Neural cell (in vitro differentiated cells): ENCODE results near the gene STX16. TPM values are rescaled to one million over a fixed set of nuclear protein-coding genes. Genes with fewer than 3 reads are reported as not detected.

ENCODE experiments used
- H2AFZ ChIP-seq: fragments of 200-600, 300-800 bp; sonication (generic), shearing (Covaris generic); 2 replicates; pipeline ENCODE4 v1.6.0; 2014; ENCODE audit warnings: low read depth, mild to moderate bottlenecking, antibody characterized with exemption, low read length, moderate library complexity
- H3F3A ChIP-seq: fragments of 200-600 bp; shearing (Covaris generic); 2 replicates; pipeline ENCODE4 v1.6.1; 2016; ENCODE audit warnings: mild to moderate bottlenecking, moderate library complexity, mixed read lengths, antibody characterized with exemption, low read length; ENCODE audit not compliant: insufficient read depth, poor library complexity, severe bottlenecking
- H3K27ac ChIP-seq: fragments of 200-600, 300-800 bp; sonication (generic), shearing (Covaris generic); 2 replicates; pipeline ENCODE4 v1.5.1; 2014; ENCODE audit warnings: mild to moderate bottlenecking, low read length, moderate library complexity
- H3K27me3 ChIP-seq: fragments of 300-800, 200-600 bp; sonication (generic), shearing (Covaris generic); 2 replicates; pipeline ENCODE4 v1.6.0; 2014; ENCODE audit warnings: mild to moderate bottlenecking, low read depth, low read length, moderate library complexity; ENCODE audit not compliant: insufficient read depth
- H3K36me3 ChIP-seq: fragments of 300-800, 200-600 bp; sonication (generic), shearing (Covaris generic); 2 replicates; pipeline ENCODE4 v1.5.1; 2014; ENCODE audit warnings: mild to moderate bottlenecking, antibody characterized with exemption, low read length, moderate library complexity; ENCODE audit not compliant: insufficient read depth
- H3K4me2 ChIP-seq: fragments of 300-800, 200-600 bp; sonication (generic), shearing (Covaris generic); 2 replicates; pipeline ENCODE4 v1.6.0; 2014; ENCODE audit warnings: mild to moderate bottlenecking, low read length
- H3K4me3 ChIP-seq: fragments of 300-800, 200-600 bp; sonication (generic), shearing (Covaris generic); 2 replicates; pipeline ENCODE4 v1.5.1; 2014; ENCODE audit warnings: mild to moderate bottlenecking, low read length, moderate library complexity
- H3K79me2 ChIP-seq: fragments of 200-600 bp; shearing (Covaris generic); replicated peaks from 2 replicates; pipeline ENCODE4 v1.6.0; 2014; ENCODE audit warnings: mild to moderate bottlenecking, low read length, moderate library complexity; ENCODE audit not compliant: insufficient read depth
- H3K9ac ChIP-seq: fragments of 300-800, 200-600 bp; sonication (generic), shearing (Covaris generic); 2 replicates; pipeline ENCODE4 v1.6.1; 2016; ENCODE audit warnings: mild to moderate bottlenecking, low read length, mixed read lengths
- H3K9me2 ChIP-seq: fragments of 200-600 bp; shearing (Covaris generic); 2 replicates; pipeline ENCODE4 v1.6.1; 2016; ENCODE audit warnings: mild to moderate bottlenecking, low read length, mixed read lengths; ENCODE audit not compliant: insufficient read depth
- H3K9me3 ChIP-seq: fragments of 200-600, 300-800 bp; sonication (generic), shearing (Covaris generic); 2 replicates; pipeline ENCODE4 v1.6.1; 2016; ENCODE audit warnings: mild to moderate bottlenecking, mixed run types, low read length, moderate library complexity, mixed read lengths
- H4K20me1 ChIP-seq: fragments of 200-600 bp; shearing (Covaris generic); 2 replicates; pipeline ENCODE4 v1.6.1; 2016; ENCODE audit warnings: mild to moderate bottlenecking, mixed run types; ENCODE audit not compliant: insufficient read depth
- CTCF ChIP-seq: fragments of 450-650 bp; IDR thresholded peaks from 2 replicates; pipeline ENCODE4 v1.5.1; 2014; ENCODE audit warnings: antibody characterized with exemption, mild to moderate bottlenecking, moderate library complexity; ENCODE audit not compliant: poor library complexity, severe bottlenecking
- EP300 ChIP-seq: fragments of 450-650 bp; conservative IDR thresholded peaks from 2 replicates; pipeline ENCODE4 v1.6.1; 2014; ENCODE audit warnings: antibody characterized with exemption, mild to moderate bottlenecking, moderate library complexity; ENCODE audit not compliant: poor library complexity, severe bottlenecking
- EZH2 ChIP-seq: fragments of 200-600, 300-800 bp; shearing (Covaris generic), sonication (generic); IDR thresholded peaks from 2 replicates; pipeline ENCODE4 v1.6.1; 2014; ENCODE audit warnings: antibody characterized with exemption, low read length, borderline replicate concordance, mild to moderate bottlenecking; ENCODE audit not compliant: insufficient read depth, poor library complexity, severe bottlenecking
- MXI1 ChIP-seq: fragments of 450-650 bp; conservative IDR thresholded peaks from 2 replicates; pipeline ENCODE4 v1.6.1; 2014; ENCODE audit warnings: antibody characterized with exemption, mild to moderate bottlenecking; ENCODE audit not compliant: poor library complexity, severe bottlenecking
- POLR2AphosphoS5 ChIP-seq: IDR thresholded peaks from 2 replicates; pipeline ENCODE4 v1.6.1; 2012
- RAD21 ChIP-seq: fragments of 450-650 bp; conservative IDR thresholded peaks from 2 replicates; pipeline ENCODE4 v1.6.1; 2014; ENCODE audit warnings: antibody characterized with exemption, mild to moderate bottlenecking, moderate library complexity
- REST ChIP-seq: IDR thresholded peaks from 2 replicates; pipeline ENCODE4 v1.6.1; 2012; ENCODE audit warnings: borderline replicate concordance
- SMC3 ChIP-seq: fragments of 450-650 bp; conservative IDR thresholded peaks from 2 replicates; pipeline ENCODE4 v1.6.1; 2014; ENCODE audit warnings: antibody characterized with exemption, mild to moderate bottlenecking, moderate library complexity; ENCODE audit not compliant: poor library complexity
- TAF1 ChIP-seq: IDR thresholded peaks from 2 replicates; pipeline ENCODE4 v1.6.1; 2012; ENCODE audit warnings: low read depth
- polyA plus RNA-seq: library from polyadenylated mRNA; depleted of rRNA; stranded (reverse); fragments of >200 nt; gene quantifications from 2 replicates; pipeline ENCODE4 v1.2.3, GENCODE V29; 2014

STX16 gene
- polyA plus RNA-seq, 1 donor from 2014 or later, result 120 TPM

GRCh38 chr20:58633161-58634053 lies 17.7 kb upstream of the STX16 start:
- Histone ChIP-seq H3K27ac (no peak overlapping the region), H3K9me2 (no peaks in the 10 kb centered on the region), H3K4me3 (no peak overlapping the region), H3K4me2 (no peak overlapping the region), H4K20me1 (no peaks in the 10 kb centered on the region), H3K9ac (no peak overlapping the region), H3K9me3 (no peaks in the 10 kb centered on the region), H3K79me2 (no peaks in the 10 kb centered on the region), H3F3A (no peaks in the 10 kb centered on the region), H3K36me3 (no peaks in the 10 kb centered on the region), H3K27me3 (no peaks in the 10 kb centered on the region), H2AFZ (no peak overlapping the region)
- no peak for TF ChIP-seq MXI1
- no peak for TF ChIP-seq SMC3
- no peak for TF ChIP-seq TAF1
- no peak for TF ChIP-seq RAD21
- no peak for TF ChIP-seq REST
- no peak for TF ChIP-seq EZH2
- TF ChIP-seq EP300, result no peak
- no peak for TF ChIP-seq CTCF

- Histone ChIP-seq H2AFZ (no peak overlapping the region), H3K9me2 (no peaks in the 10 kb centered on the region), H3K4me3 (no peak overlapping the region), H3K9ac (no peak overlapping the region), H4K20me1 (no peaks in the 10 kb centered on the region), H3K27ac (no peak overlapping the region), H3F3A (no peaks in the 10 kb centered on the region), H3K4me2 (no peak overlapping the region), H3K79me2 (no peaks in the 10 kb centered on the region), H3K9me3 (no peaks in the 10 kb centered on the region), H3K36me3 (no peaks in the 10 kb centered on the region), H3K27me3 (no peaks in the 10 kb centered on the region)
- TF ChIP-seq RAD21 (no peak), TAF1 (no peak), POLR2AphosphoS5 (no peak), MXI1 (no peak), EP300 (no peak), EZH2 (no peak), CTCF (no peak), REST (no peak)
These were observed 17.0 kb upstream of the STX16 start for GRCh38 chr20:58634059-58634458.
